GM21723 (cell line): ENCODE measurements around the gene AHNAK.
"Not testable (repeated sequence)": the region's sequence is repeated elsewhere in the genome, so short reads cannot be mapped to it uniquely, and the experiment has no call there.

Source experiments
- ATAC-seq: cut with Tn5 transposase; IDR thresholded peaks from one replicate; pipeline ENCODE4 v1.9.1; 2021; ENCODE audit warnings: mild to moderate bottlenecking, moderate library complexity; ENCODE audit not compliant: unreplicated experiment

The AHNAK gene

GRCh38 chr11:62468577-62468976 lies 78.0 kb downstream of the AHNAK start:
- no peak for ATAC-seq

GRCh38 chr11:62466444-62466843 lies 80.2 kb downstream of the AHNAK start:
- no peak for ATAC-seq

GRCh38 chr11:62464655-62465054 lies 82.0 kb downstream of the AHNAK start:
- ATAC-seq: peak; percentile 75

- ATAC-seq: no peak
Measured at GRCh38 chr11:62463121-62463542, 83.5 kb downstream of the AHNAK start.

- no peak for ATAC-seq
Measured at GRCh38 chr11:62462508-62462892, 84.1 kb downstream of the AHNAK start.

GRCh38 chr11:62461740-62462507 lies 84.7 kb downstream of the AHNAK start:
- ATAC-seq: no peak

GRCh38 chr11:62459080-62459479 lies 87.5 kb downstream of the AHNAK start:
- ATAC-seq: no peak

GRCh38 chr11:62458212-62459002 lies 88.2 kb downstream of the AHNAK start:
- ATAC-seq: no peak

- ATAC-seq: no peak
Measured at GRCh38 chr11:62457478-62457877, 89.1 kb downstream of the AHNAK start.

GRCh38 chr11:62456630-62457029 lies 90.0 kb downstream of the AHNAK start:
- no peak for ATAC-seq

- no peak for ATAC-seq
Measured at GRCh38 chr11:62452839-62453468, 93.7 kb downstream of the AHNAK start.

GRCh38 chr11:62452261-62452660 lies 94.3 kb downstream of the AHNAK start:
- no peak for ATAC-seq

- ATAC-seq: no peak
Measured at GRCh38 chr11:62451241-62451621, 95.4 kb downstream of the AHNAK start.

- no peak for ATAC-seq
Measured at GRCh38 chr11:62450543-62451240, 95.9 kb downstream of the AHNAK start.

GRCh38 chr11:62449912-62450311 lies 96.7 kb downstream of the AHNAK start:
- ATAC-seq: not testable (repeated sequence)

- ATAC-seq: no peak
Measured at GRCh38 chr11:62449451-62449851, 97.2 kb downstream of the AHNAK start.

- ATAC-seq: no peak
Measured at GRCh38 chr11:62446091-62446490, 100.5 kb downstream of the AHNAK start.

- ATAC-seq: no peak
Measured at GRCh38 chr11:62445314-62445740, 101.3 kb downstream of the AHNAK start.

GRCh38 chr11:62444835-62445234 lies 101.8 kb downstream of the AHNAK start:
- ATAC-seq: no peak

GRCh38 chr11:62444236-62444833 lies 102.3 kb downstream of the AHNAK start:
- no peak for ATAC-seq
